ENCODE results near the gene ADO. TPM values are rescaled to one million over a fixed set of nuclear protein-coding genes. Genes with fewer than 3 reads are reported as not detected.

Gene ADO
- total and polyA plus RNA-seq, 2 donors (not counting 3 experiments of a cell fraction or from before 2014, with no cell fraction given), result 6.5 to 14.5 TPM

- dilution Hi-C loops (cut with MboI; ENCODE audit: extremely low pct_ligation_motif_present, low sequenced_read_pairs), result no loop called here
- Histone ChIP-seq H3K4me3 (replicated peaks in 1 of 3; ENCODE audit: insufficient read depth in 1 of 3, low read depth in 1 of 3, low read length in 3 of 3) (no peak overlapping the region), H3K4me2 (ENCODE audit: insufficient read depth, low read length) (no peak overlapping the region), H3K27ac (ENCODE audit: insufficient read depth, low read depth, low read length) (no peak overlapping the region), H3K9ac (replicated peaks; ENCODE audit: extremely low read depth, insufficient read depth, low read length) (no peak overlapping the region), H4K20me1 (replicated peaks; ENCODE audit: control insufficient read depth, extremely low read depth, insufficient read depth, low read length) (no peaks in the 10 kb centered on the region), H3K36me3 (ENCODE audit: control insufficient read depth in 2 of 2, extremely low read depth in 1 of 2, insufficient read depth in 2 of 2, low read length in 2 of 2) (no peaks in the 10 kb centered on the region), H3K27me3 (ENCODE audit: control insufficient read depth in 2 of 2, insufficient read depth in 2 of 2, low read length in 2 of 2) (peaks cover 1 to 14% of the 10 kb centered on the region in 2 experiments), H3K79me2 (ENCODE audit: control insufficient read depth, insufficient read depth, low read length) (no peaks in the 10 kb centered on the region), H3K4me1 (ENCODE audit: control insufficient read depth, extremely low read depth, insufficient read depth, low read length) (no peaks in the 10 kb centered on the region), H3K9me1 (replicated peaks; ENCODE audit: control insufficient read depth, extremely low read depth, insufficient read depth, low read length) (no peaks in the 10 kb centered on the region), H3K9me3 (replicated peaks; ENCODE audit: control insufficient read depth, insufficient read depth, low read length) (no peaks in the 10 kb centered on the region), H2AFZ (ENCODE audit: low read depth, low read length) (no peak overlapping the region)
- no peak for DNase-seq (ENCODE audit: low read depth, low spot score)
- intact Hi-C loops (cut with micrococcal nuclease), result no loop called here
- FAIRE-seq, result no peak
- ChIA-PET POLR2A (no interaction called here), CTCF (interaction anchor here (1.2 to 1.8 kb wide), 3 partner anchors 9 to 44 kb away, joined by 3 to 4 read pairs (median 3); no protein-coding TSS in a partner anchor)
- TF ChIP-seq POLR2AphosphoS5 (IDR thresholded peaks at IDR 0.05; ENCODE audit: insufficient read depth, low read depth, low read length), result no peak
- TF ChIP-seq MAX (IDR thresholded peaks at IDR 0.05; ENCODE audit: insufficient read depth, insufficient read length), result no peak
- no peak for TF ChIP-seq CTCF (IDR thresholded peaks at IDR 0.05; ENCODE audit: extremely low read depth in 1 of 2, insufficient read depth in 1 of 2, low read depth in 1 of 2, low read length in 2 of 2)
- TF ChIP-seq FOS (IDR thresholded peaks at IDR 0.05; ENCODE audit: borderline replicate concordance, insufficient read depth, low read length), result no peak
- no peak for TF ChIP-seq POLR2A (IDR thresholded peaks at IDR 0.05; ENCODE audit: low read depth, low read length)
- TF ChIP-seq EZH2 (IDR thresholded peaks at IDR 0.05; ENCODE audit: borderline replicate concordance, low read depth, low read length, severe bottlenecking), result no peak
- no peak for TF ChIP-seq MYC (IDR thresholded peaks at IDR 0.05; ENCODE audit: low read depth, low read length)
- TF ChIP-seq GATA2 (IDR thresholded peaks at IDR 0.05; ENCODE audit: insufficient read depth, insufficient read length, low read depth, low read length), result no peak
- no peak for TF ChIP-seq JUN (IDR thresholded peaks at IDR 0.05; ENCODE audit: borderline replicate concordance, insufficient read depth, insufficient read length, low read depth)
- BruUV-seq (replicated peaks), result no TSS peak
Measured at GRCh38 chr10:62772186-62772974, 32.1 kb upstream of the ADO start.
